ENCODE measurements around the gene CBX8. TPM values are rescaled to one million over a fixed set of nuclear protein-coding genes. Genes with fewer than 3 reads are reported as not detected.

The CBX8 gene
- total and polyA plus RNA-seq, 2 donors, result 3.6 to 4.4 TPM

DNA sequence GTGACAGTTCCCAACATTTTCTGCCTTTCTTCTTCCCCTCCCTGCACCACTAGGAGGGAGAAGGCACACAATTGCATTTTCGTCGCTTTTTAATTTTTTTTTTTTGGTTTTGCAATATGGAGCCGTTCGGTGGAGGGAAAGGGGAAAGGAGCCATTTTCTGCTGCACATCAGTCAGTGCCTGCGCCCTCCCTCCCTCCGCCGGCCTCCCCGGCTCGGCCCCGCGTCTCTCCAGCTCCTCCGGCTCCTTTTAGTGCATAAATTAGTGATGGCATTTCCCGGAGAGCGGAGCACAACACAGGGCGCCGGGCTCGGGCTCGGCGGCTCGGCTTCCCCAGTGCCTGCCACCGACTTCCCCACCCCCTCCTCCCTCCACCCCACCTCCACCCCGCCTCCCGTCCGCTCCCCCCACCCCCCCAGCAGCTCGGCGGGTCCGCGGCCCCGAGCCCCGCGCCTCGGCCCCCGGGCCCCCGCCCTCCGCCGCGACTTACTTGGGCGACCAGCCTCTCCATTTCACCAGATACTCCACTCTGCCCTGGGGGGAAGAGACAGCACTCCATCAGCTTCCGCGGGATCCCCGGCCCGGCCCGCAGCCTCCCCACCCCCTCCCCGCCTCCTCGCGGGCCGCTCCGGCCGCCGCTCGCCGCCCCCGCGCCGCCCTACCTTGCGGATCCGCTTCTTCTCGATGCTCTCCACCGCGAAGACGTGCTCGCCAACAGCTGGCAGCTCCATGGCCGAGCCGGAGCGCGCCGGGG lies 41.8 kb upstream of the CBX8 start:
- peak overlapping the region; percentile 77 for H3K4me3 ChIP-seq (ENCODE audit: low read depth, low read length)
- H3K36me3 ChIP-seq (ENCODE audit: insufficient read depth), result no peaks in the 10 kb centered on the region
- peaks cover 1% of the 10 kb centered on the region for H3K4me1 ChIP-seq (ENCODE audit: insufficient read depth)
- H3K27ac ChIP-seq (ENCODE audit: low read depth), result peak overlapping the region; percentile 89
- no peak for DNase-seq (ENCODE audit: extremely low spot score)
- WGBS, result under 1% methylated on average over 67 of the region's 67 CpGs

DNA sequence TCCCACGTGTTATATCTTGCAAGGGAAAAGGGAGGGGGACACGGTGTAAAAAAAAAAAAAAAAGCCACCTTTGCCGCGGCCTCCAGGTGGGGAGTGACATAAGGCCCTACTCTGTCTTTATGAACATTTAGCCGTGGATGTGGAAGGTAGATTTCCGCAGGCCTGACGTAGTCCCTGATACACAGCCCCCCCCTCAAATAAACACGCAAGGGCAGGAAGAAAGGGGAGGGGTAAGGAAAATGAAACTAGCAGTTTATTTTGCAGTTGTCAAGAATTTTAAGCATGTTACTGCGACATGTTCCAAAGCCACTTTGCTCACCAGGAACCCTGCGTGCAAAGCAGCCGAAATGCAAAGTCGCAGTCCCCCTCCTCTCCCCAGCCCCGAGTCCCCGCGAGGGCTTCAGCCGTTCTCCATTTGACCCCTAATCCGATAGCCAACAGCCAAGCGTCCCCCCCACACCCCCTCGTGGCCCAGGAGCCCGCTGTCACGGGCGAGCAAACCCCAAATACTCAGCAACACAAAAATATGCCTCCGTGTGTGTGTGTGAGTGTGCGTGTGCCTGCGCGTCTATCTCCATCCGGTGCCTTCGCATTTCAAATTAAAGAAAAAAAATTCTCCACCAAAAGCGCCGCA lies 41.1 kb upstream of the CBX8 start:
- no peaks in the 10 kb centered on the region for H3K36me3 ChIP-seq (ENCODE audit: insufficient read depth)
- peak overlapping the region; percentile 89 for H3K27ac ChIP-seq (ENCODE audit: low read depth)
- peak overlapping the region; percentile 77 for H3K4me3 ChIP-seq (ENCODE audit: low read depth, low read length)
- 2% methylated on average over 30 of the region's 30 CpGs for WGBS
- H3K4me1 ChIP-seq (ENCODE audit: insufficient read depth), result peaks cover 1% of the 10 kb centered on the region
- no peak for DNase-seq (ENCODE audit: extremely low spot score)

DNA sequence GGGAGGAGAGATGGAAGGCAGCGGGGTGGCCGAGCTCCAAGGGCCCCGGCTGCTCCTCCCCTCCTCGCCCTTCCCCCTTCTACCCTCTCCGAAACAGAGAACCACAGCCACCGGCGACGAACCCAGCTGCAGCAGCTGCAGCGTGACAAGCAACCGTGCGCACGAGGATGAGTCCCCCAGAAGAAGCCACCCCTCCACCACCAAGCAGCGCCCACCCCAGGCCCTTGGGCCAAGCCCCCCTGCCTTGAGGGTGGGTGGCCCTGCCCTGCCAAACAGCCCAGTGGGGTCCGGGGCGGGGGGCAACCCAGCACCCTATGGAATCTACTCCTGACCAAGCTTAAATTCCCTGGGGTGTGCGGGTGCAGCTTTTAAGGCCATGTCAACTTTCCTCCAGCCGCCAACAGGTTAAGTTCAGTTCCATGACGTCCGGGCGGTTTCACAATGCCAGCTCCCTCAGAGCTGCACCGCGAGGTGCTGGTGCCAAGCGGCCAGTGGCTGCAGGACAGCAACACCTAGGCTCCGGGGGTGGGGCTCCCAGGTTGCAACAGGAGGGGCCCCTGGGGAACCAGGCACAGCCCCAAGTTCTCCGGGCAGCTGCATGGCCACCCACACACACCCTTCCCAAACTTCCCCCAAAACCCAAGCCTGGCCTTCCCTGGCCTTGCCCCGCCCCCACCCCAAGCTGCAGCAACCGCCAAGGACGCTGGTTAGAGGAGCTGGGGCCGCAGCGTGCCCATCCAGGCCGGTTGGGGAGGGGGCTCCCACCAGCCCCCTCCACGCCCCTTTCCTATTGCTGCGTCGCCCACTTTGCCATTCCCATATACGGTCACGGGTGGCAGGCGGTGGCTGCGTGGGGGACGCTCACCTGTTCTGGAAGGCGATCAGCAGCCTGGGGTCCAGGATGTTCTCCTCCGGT lies 40.4 kb upstream of the CBX8 start:
- Histone ChIP-seq H3K27ac (ENCODE audit: low read depth) (peak overlapping the region; percentile 39), H3K36me3 (ENCODE audit: insufficient read depth) (no peaks in the 10 kb centered on the region), H3K4me1 (ENCODE audit: insufficient read depth) (peaks cover 1% of the 10 kb centered on the region), H3K4me3 (ENCODE audit: low read depth, low read length) (peak overlapping the region; percentile 77)
- DNase-seq (ENCODE audit: extremely low spot score), result no peak
- 20% methylated on average over 41 of the region's 41 CpGs for WGBS

DNA sequence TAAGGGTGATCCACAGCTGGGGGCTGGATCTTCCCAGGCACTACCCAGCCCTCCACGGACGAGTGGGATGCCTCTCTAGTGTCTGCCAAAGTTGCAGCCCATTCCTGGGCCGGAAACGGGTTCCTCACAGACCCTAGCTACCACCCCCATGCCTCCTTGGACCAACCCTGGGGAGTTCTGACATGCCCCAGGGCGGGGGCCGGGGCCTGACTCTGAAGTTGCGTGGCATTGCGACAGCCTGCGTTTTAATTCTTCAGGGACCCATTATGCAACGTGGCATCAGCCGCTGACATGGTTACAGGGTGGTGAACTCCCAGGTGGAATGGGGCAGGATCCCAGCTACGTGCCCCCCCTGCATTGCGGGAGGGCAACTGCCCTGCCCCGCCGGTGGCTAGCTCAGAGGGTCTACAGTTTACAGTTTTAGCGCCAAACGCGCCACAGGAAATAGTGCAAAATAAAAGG lies 39.7 kb upstream of the CBX8 start:
- DNase-seq (ENCODE audit: extremely low spot score), result no peak
- WGBS, result 52% methylated on average over 18 of the region's 18 CpGs
- Histone ChIP-seq H3K4me3 (ENCODE audit: low read depth, low read length) (no peak overlapping the region), H3K4me1 (ENCODE audit: insufficient read depth) (peaks cover 1% of the 10 kb centered on the region), H3K36me3 (ENCODE audit: insufficient read depth) (no peaks in the 10 kb centered on the region), H3K27ac (ENCODE audit: low read depth) (no peak overlapping the region)

DNA sequence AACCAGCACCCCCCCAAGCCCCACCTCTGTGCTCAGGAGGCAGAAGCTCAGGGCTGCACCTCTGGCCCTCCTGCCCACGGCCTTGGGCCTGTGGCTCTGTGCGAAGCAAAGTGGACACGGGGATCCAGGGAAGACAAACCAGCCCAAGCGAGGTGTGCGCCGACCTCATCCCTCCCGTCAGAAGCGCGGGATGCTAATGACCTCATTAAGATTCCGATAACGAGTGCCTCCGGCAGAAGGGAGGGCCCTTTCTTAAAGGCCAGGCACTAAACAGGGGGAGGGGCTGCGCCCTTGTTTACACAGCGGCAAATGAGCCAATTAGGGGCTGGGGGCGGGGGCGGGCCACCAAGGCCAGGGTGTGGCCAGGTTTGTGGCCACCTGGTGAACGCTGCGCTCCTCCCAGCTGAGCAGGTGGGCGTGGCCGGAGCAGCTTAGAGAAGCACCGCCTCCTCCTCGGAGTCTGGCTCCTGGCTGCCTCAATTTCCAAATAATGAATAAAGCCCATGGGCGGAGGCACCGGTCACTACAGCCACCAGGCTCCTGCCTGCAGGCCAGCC lies 39.2 kb upstream of the CBX8 start:
- H3K27ac ChIP-seq (ENCODE audit: low read depth), result no peak overlapping the region
- DNase-seq (ENCODE audit: extremely low spot score), result no peak
- H3K4me1 ChIP-seq (ENCODE audit: insufficient read depth), result peaks cover 1% of the 10 kb centered on the region
- no peak overlapping the region for H3K4me3 ChIP-seq (ENCODE audit: low read depth, low read length)
- 76% methylated on average over 24 of the region's 24 CpGs for WGBS
- H3K36me3 ChIP-seq (ENCODE audit: insufficient read depth), result no peaks in the 10 kb centered on the region

DNA sequence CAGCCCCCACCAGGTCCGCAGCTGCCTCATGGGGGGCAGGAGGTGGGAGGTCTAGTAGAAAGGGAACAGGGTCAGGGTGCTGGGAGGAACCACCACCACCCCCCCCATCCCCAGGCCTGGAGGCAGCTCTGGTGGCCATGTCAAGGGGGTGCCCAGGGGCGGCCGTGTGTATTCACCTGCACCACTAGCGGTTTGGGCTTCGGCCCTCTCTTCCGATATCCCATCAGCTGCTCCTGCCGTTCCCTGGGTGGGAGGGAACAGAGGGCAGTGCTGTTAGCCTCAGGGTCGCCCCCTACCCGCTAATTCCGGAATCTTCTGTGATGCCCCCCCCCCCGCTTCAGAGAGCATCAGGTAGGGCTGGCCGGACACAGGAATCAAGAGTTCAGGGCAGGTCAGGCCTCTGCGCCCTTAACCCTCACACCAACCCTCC lies 38.6 kb upstream of the CBX8 start:
- WGBS, result 81% methylated on average over 13 of the region's 13 CpGs
- Histone ChIP-seq H3K27ac (ENCODE audit: low read depth) (no peak overlapping the region), H3K36me3 (ENCODE audit: insufficient read depth) (no peaks in the 10 kb centered on the region), H3K4me1 (ENCODE audit: insufficient read depth) (peaks cover 1% of the 10 kb centered on the region), H3K4me3 (ENCODE audit: low read depth, low read length) (no peak overlapping the region)
- no peak for DNase-seq (ENCODE audit: extremely low spot score)

DNA sequence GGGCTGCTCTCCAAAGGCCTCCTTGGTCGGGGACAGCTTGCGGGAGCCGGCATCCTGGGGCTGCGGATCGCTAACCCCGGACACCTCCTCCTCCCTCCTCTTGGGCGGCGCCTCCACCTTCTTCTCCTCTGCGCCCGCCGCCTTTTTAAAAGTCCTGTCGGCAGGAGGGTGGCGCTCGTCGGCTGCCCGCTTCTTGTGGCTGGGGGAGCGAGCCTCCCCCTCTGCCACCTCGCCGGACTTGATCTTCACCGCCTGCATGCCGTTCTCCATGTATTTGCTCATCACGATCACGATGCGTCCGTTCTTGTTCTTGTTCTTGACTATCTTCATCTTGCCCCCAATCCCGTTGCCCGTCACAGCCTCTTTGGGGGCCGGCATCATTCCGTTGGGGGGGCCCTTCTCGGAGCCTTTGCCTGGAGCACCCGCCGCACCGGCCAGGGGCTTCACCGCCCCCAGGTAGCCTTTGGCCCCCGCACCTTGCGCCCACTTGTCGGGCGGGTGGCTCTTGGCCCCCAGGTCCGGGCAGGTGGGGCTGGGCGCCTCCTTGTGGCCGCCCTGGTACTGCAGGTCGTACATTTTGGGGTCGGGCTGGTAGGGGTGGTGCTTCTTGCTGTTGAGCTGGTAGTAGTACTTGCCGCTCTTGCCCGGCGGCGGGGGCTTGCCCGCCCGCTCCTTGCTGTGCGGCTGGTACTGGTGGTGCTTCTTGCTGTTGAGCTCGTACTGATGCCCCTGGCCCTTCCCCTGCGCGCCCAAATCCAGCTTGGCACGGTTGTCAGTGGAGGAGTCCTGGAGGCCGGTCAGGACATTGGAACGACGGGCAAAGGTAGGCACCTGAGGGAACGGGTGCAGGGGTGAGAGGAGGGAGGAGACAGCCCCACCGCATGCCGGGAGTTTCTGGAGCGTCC lies 37.9 kb upstream of the CBX8 start:
- WGBS, result 86% methylated on average over 61 of the region's 61 CpGs
- Histone ChIP-seq H3K36me3 (ENCODE audit: insufficient read depth) (no peaks in the 10 kb centered on the region), H3K27ac (ENCODE audit: low read depth) (no peak overlapping the region), H3K4me1 (ENCODE audit: insufficient read depth) (peaks cover 1% of the 10 kb centered on the region), H3K4me3 (ENCODE audit: low read depth, low read length) (no peak overlapping the region)
- no peak for DNase-seq (ENCODE audit: extremely low spot score)

DNA sequence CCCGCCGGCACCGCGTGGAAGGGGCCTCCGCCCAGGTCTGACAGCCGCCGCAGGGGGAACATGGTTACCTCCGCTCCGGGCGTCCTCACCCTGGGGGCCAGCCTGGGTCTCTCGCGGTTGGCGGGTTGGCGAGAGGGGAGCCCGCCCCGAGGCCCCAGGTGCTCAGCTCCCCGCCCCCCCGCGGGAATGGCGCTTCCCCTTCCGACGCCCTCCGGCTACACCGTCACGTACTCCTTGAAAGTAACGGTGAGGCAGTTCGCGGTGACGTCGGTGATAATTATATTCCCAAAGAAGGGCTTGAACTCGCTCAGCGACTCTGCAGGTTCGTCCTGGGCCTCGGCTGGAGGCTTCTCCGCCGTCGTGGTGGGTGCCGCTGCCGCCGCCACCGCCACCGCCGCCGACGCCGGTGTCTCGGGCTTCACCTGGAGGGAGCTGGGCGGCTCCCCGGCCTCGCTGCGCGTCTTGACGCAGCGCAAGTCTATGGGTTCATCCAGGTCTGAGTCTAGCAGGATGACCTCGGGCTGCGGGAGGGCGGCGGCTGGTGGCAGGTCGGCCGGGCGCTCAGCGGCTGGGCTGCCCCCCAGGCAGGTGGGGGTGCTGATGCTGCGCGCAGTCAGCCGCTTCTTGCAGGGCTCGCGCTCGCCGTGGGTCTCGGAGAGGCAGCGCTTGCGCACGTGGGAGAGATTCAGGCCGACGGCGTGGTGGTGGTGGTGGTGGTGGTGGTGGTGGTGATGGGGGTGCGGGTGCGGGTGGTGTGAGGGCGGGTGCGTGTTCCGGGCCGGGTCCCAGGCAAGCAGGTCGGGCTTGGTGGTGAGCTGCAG lies 37.1 kb upstream of the CBX8 start:
- H3K36me3 ChIP-seq (ENCODE audit: insufficient read depth), result no peaks in the 10 kb centered on the region
- WGBS, result 85% methylated on average over 83 of the region's 83 CpGs
- no peak for DNase-seq (ENCODE audit: extremely low spot score)
- H3K4me3 ChIP-seq (ENCODE audit: low read depth, low read length), result no peak overlapping the region
- H3K27ac ChIP-seq (ENCODE audit: low read depth), result no peak overlapping the region
- peaks cover 1% of the 10 kb centered on the region for H3K4me1 ChIP-seq (ENCODE audit: insufficient read depth)

DNA sequence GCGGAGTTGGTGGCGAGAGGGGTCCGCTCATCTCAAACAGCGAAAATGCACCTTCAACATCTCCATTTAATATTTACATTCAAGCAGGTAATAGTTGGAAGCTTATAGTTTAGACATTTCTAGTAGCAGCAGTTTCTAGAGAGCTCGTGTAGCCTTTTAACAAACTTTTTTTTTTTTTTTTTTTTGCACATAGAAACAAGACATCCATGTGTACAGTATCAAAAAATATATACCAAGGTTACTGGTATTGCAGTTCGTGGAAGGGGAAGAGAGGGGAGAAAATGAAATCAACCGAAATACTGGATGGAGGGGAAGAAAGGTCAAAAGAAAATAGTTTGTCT lies 36.2 kb upstream of the CBX8 start:
- no peak overlapping the region for H3K4me3 ChIP-seq (ENCODE audit: low read depth, low read length)
- DNase-seq (ENCODE audit: extremely low spot score), result no peak
- no peaks in the 10 kb centered on the region for H3K36me3 ChIP-seq (ENCODE audit: insufficient read depth)
- H3K27ac ChIP-seq (ENCODE audit: low read depth), result no peak overlapping the region
- WGBS, result 90% methylated on average over 7 of the region's 7 CpGs
- H3K4me1 ChIP-seq (ENCODE audit: insufficient read depth), result peaks cover 1% of the 10 kb centered on the region

DNA sequence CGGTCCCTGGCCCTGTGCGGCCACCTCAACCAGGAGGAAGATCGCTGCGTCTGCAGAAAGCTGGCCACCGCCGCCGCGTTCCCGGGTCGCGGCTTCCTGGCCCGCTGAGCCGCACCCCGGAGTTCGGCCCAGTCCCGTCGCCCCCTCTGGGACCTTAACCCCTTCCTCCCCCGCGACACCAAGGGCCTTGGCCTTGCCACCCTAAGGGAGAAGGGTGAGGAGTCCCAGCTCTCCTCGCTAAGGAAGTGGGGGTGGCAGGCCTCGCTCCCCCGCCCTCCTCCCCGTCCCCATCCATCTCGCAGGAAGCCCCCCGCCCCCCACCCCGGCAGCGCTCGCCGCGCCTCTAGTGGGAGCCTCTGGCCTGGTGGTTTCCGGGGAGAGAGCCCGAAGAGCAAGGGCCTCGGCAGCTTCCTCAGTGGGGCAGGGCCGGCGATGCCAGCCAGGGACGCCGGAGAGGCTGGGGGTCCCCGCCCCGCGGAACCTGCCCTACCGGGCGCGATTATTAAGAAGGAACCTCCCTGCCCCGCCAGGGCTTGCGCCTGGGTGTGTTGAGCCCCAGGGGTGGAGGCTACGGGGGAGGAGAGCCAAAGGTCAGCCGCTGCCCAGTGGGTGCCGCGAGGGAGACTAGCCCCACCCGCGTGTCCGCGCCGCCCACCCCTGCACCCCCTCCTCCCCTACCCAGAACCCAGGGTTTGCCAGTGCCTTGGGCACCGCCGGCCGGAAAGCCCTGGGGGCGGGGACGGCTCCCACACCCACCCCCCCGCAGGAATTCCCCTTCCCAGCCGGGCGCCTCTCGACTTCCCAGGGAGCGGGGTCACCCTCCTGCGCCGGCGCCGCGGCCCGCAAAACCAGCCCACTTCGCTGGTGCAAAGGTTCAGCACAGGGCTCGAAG lies 35.6 kb upstream of the CBX8 start:
- DNase-seq (ENCODE audit: extremely low spot score), result no peak
- Histone ChIP-seq H3K27ac (ENCODE audit: low read depth) (no peak overlapping the region), H3K4me3 (ENCODE audit: low read depth, low read length) (no peak overlapping the region), H3K36me3 (ENCODE audit: insufficient read depth) (no peaks in the 10 kb centered on the region), H3K4me1 (ENCODE audit: insufficient read depth) (peaks cover 1% of the 10 kb centered on the region)
- 19% methylated on average over 72 of the region's 72 CpGs for WGBS
